Osteocyte (in vitro differentiated cells): ENCODE data around the gene SEMA3D. TPM values are rescaled to one million over a fixed set of nuclear protein-coding genes. Genes with fewer than 3 reads are reported as not detected.

Experiments used
- DNase-seq: peaks from one replicate; pipeline ENCODE4 v3.0.0; 2021; ENCODE audit warnings: mixed read lengths; ENCODE audit not compliant: unreplicated experiment; ENCODE audit errors: extremely low spot score
- H3K27ac Mint-ChIP-seq: one replicate; pipeline ENCODE4 v1.8.0; 2021; ENCODE audit warnings: mild to moderate bottlenecking, mixed read lengths; ENCODE audit not compliant: unreplicated experiment
- H3K27me3 Mint-ChIP-seq: one replicate; pipeline ENCODE4 v1.8.0; 2021; ENCODE audit warnings: mixed read lengths; ENCODE audit not compliant: unreplicated experiment
- H3K36me3 Mint-ChIP-seq: one replicate; pipeline ENCODE4 v1.8.0; 2021; ENCODE audit warnings: mixed read lengths; ENCODE audit not compliant: unreplicated experiment
- H3K4me1 Mint-ChIP-seq: one replicate; pipeline ENCODE4 v1.8.0; 2021; ENCODE audit warnings: mixed read lengths; ENCODE audit not compliant: unreplicated experiment
- H3K4me3 Mint-ChIP-seq: one replicate; pipeline ENCODE4 v1.8.0; 2021; ENCODE audit warnings: mild to moderate bottlenecking, moderate library complexity, mixed read lengths; ENCODE audit not compliant: unreplicated experiment
- H3K9me3 Mint-ChIP-seq: one replicate; pipeline ENCODE4 v1.8.0; 2021; ENCODE audit warnings: mixed read lengths; ENCODE audit not compliant: unreplicated experiment
- CTCF ChIP-seq: fragments of 200-600 bp; sonication (generic); IDR thresholded peaks from 2 replicates; pipeline ENCODE4 v1.5.0; 2021; ENCODE audit warnings: antibody characterized with exemption, mild to moderate bottlenecking, moderate library complexity
- total RNA-seq: library from RNA; stranded (reverse); gene quantifications from 2 replicates; pipeline ENCODE4 v1.2.1, GENCODE V29; 2021

SEMA3D gene
- total RNA-seq, 1 donor from 2014 or later, result 18.6 TPM

- TF ChIP-seq CTCF, result no peak
- Mint-ChIP-seq H3K9me3 (peaks cover 11% of the 10 kb centered on the region), H3K27me3 (no peaks in the 10 kb centered on the region), H3K4me1 (peaks cover 18% of the 10 kb centered on the region), H3K36me3 (peaks cover 7% of the 10 kb centered on the region), H3K4me3 (no peak overlapping the region), H3K27ac (no peak overlapping the region)
- no peak for DNase-seq
Observed at GRCh38 chr7:85159003-85159402, 27.9 kb downstream of the SEMA3D start.

- H3K4me1 Mint-ChIP-seq, result peaks cover 12% of the 10 kb centered on the region
- H3K27ac Mint-ChIP-seq, result no peak overlapping the region
- no peak for TF ChIP-seq CTCF
- DNase-seq, result no peak
- H3K4me3 Mint-ChIP-seq, result no peak overlapping the region
- peaks cover 12% of the 10 kb centered on the region for H3K9me3 Mint-ChIP-seq
- H3K36me3 Mint-ChIP-seq, result peaks cover 7% of the 10 kb centered on the region
- no peaks in the 10 kb centered on the region for H3K27me3 Mint-ChIP-seq
Observed at GRCh38 chr7:85156661-85157208, 30.1 kb downstream of the SEMA3D start.

DNA sequence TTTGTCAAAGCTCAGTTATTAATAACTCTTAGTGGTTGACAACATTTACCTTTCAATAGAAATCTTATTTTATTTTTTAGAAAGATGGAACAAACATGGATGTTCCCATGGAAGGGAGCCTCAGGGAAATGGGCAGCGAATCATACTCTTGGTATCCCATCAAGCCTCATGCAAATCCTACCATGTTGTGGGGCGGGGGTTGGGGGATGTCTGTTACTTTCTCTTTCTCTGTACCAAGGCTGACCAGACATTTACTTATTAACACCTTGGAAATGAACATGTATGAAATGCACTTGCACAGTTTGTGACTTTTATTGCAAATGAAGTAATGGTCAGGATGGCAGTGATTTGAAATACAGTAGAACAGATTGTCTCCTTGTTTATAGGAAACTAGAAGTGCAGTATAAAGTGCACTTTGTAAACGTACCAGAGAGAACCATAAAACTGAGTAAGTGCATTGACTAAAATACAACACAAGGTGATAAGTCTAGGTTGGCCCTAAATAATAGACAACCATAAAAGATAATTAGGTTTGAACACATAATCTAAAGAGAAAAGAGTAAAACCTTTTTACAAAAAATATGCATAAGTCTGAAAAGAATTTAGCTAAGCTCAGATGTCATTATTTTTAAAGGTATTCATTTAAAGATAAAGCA, 32.4 kb downstream of the SEMA3D start:
- no peak for DNase-seq
- Mint-ChIP-seq H3K27ac (no peak overlapping the region), H3K36me3 (peaks cover 7% of the 10 kb centered on the region), H3K9me3 (peaks cover 12% of the 10 kb centered on the region), H3K4me3 (no peak overlapping the region), H3K27me3 (no peaks in the 10 kb centered on the region), H3K4me1 (no peaks in the 10 kb centered on the region)
- no peak for TF ChIP-seq CTCF

GRCh38 chr7:85153715-85154114, 33.1 kb downstream of the SEMA3D start:
- DNase-seq, result no peak
- H3K36me3 Mint-ChIP-seq, result peaks cover 2% of the 10 kb centered on the region
- no peaks in the 10 kb centered on the region for H3K4me1 Mint-ChIP-seq
- H3K4me3 Mint-ChIP-seq, result no peak overlapping the region
- no peak overlapping the region for H3K27ac Mint-ChIP-seq
- no peaks in the 10 kb centered on the region for H3K27me3 Mint-ChIP-seq
- TF ChIP-seq CTCF, result no peak
- H3K9me3 Mint-ChIP-seq, result peaks cover 7% of the 10 kb centered on the region

GRCh38 chr7:85150624-85151023, 36.2 kb downstream of the SEMA3D start:
- Mint-ChIP-seq H3K4me3 (no peak overlapping the region), H3K27me3 (no peaks in the 10 kb centered on the region)

More at GRCh38 chr7:85150624-85151023, 36.2 kb downstream of the SEMA3D start:
- no peaks in the 10 kb centered on the region for H3K36me3 Mint-ChIP-seq
- no peaks in the 10 kb centered on the region for H3K4me1 Mint-ChIP-seq
- no peak for DNase-seq
- TF ChIP-seq CTCF, result no peak
- no peak overlapping the region for H3K27ac Mint-ChIP-seq
- H3K9me3 Mint-ChIP-seq, result peaks cover 3% of the 10 kb centered on the region
